Vein endothelial cell (primary cell): Measurements from ENCODE around the gene CDC14C. TPM values are rescaled to one million over a fixed set of nuclear protein-coding genes. Genes with fewer than 3 reads are reported as not detected.

Source experiments
- total RNA-seq: library from RNA; depleted of rRNA; stranded (reverse); fragments of >200 nt; gene quantifications from 2 replicates; pipeline ENCODE4 v1.2.3, GENCODE V29; 2012

Gene CDC14C
- total RNA-seq: not detected in 2 replicates

DNA sequence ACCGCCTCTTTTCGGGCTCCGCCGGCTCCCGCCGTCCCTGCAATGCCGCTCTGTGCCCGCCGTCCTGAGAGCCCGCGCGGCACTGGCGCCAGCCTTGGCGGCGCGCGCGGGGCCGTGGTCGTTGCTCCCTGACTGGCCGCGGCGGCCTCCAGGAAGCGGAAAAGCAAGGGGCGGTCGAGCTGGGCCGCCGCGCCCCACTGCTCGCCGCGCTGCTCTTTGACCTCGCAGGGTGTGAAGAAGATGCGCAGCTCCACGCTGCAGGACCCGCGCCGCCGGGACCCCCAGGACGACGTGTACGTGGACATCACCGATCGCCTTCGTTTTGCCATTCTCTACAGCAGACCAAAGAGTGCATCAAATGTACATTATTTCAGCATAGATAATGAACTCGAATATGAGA lies at the start of gene CDC14C:
CDC14C (plus strand) TSS at position 115 of the 400 bp plus-strand sequence; CDS start at position 241, 126 bp downstream.

